Kidney epithelial cell (primary cell): ENCODE results near the gene CCDC187. TPM values are rescaled to one million over a fixed set of nuclear protein-coding genes. Genes with fewer than 3 reads are reported as not detected.

Experiments
- DNase-seq: peaks from one replicate; pipeline ENCODE4 v3.0.0-alpha.2; 2010; ENCODE audit warnings: low read depth
- H3K27me3 ChIP-seq: 2 replicates; pipeline ENCODE4 v1.6.0; 2011; ENCODE audit warnings: low read length; ENCODE audit not compliant: control insufficient read depth, insufficient read depth
- H3K36me3 ChIP-seq: 2 replicates; pipeline ENCODE4 v1.5.1; 2011; ENCODE audit warnings: low read length; ENCODE audit not compliant: control insufficient read depth, insufficient read depth
- H3K4me3 ChIP-seq: 2 replicates; pipeline ENCODE4 v1.5.1; 2011; ENCODE audit warnings: low read depth, mild to moderate bottlenecking, control low read depth, low read length
- CTCF ChIP-seq: IDR thresholded peaks from 2 replicates; pipeline ENCODE4 v1.5.1; 2011; ENCODE audit warnings: mild to moderate bottlenecking, moderate library complexity, low read length, control low read depth, inconsistent platforms; ENCODE audit not compliant: insufficient read depth, poor library complexity, severe bottlenecking
- total RNA-seq: library from RNA; depleted of rRNA; stranded (reverse); fragments of >200 nt; gene quantifications from 2 replicates; pipeline ENCODE4 v1.2.3, GENCODE V29; 2015

CCDC187 gene
- total RNA-seq, 1 donor from 2014 or later: 0.04 TPM

- TF ChIP-seq CTCF: no peak
- H3K36me3 ChIP-seq: no peaks in the 10 kb centered on the region
- DNase-seq: no peak
- H3K27me3 ChIP-seq: no peaks in the 10 kb centered on the region
- H3K4me3 ChIP-seq: no peak overlapping the region
These were observed 74.5 kb downstream of the CCDC187 start for GRCh38 chr9:136229096-136230065.

GRCh38 chr9:136228107-136228875, 75.6 kb downstream of the CCDC187 start:
- Histone ChIP-seq H3K27me3 (no peaks in the 10 kb centered on the region), H3K4me3 (no peak overlapping the region), H3K36me3 (no peaks in the 10 kb centered on the region)
- TF ChIP-seq CTCF: no peak
- no peak for DNase-seq

GRCh38 chr9:136226680-136227407, 77.0 kb downstream of the CCDC187 start:
- no peak overlapping the region for H3K4me3 ChIP-seq
- no peak for DNase-seq

GRCh38 chr9:136225748-136226679, 77.9 kb downstream of the CCDC187 start:
- DNase-seq: no peak
- TF ChIP-seq CTCF: peak; percentile 97
- Histone ChIP-seq H3K27me3 (no peaks in the 10 kb centered on the region), H3K4me3 (no peak overlapping the region), H3K36me3 (no peaks in the 10 kb centered on the region)

More at GRCh38 chr9:136226680-136227407, 77.0 kb downstream of the CCDC187 start:
- H3K36me3 ChIP-seq: no peaks in the 10 kb centered on the region
- H3K27me3 ChIP-seq: no peaks in the 10 kb centered on the region
- TF ChIP-seq CTCF: no peak

- DNase-seq: no peak
- no peaks in the 10 kb centered on the region for H3K27me3 ChIP-seq
- no peak overlapping the region for H3K4me3 ChIP-seq
- TF ChIP-seq CTCF: no peak
- no peaks in the 10 kb centered on the region for H3K36me3 ChIP-seq
These were observed 78.5 kb downstream of the CCDC187 start for GRCh38 chr9:136225366-136225747.
